Cardiac muscle cell (in vitro differentiated cells and primary cell): ENCODE measurements around the gene MEGF8. TPM values are rescaled to one million over a fixed set of nuclear protein-coding genes. Genes with fewer than 3 reads are reported as not detected.
"Not testable (repeated sequence)": the region's sequence is repeated elsewhere in the genome, so short reads cannot be mapped to it uniquely, and the experiment has no call there.

ENCODE experiments used
- DNase-seq, 2 donors: peaks; one replicate each; pipeline versions ENCODE4 v3.0.0 to v3.0.0-alpha.2; 2010 to 2017; ENCODE audit warnings: low read depth in 1 of 2, low spot score in 1 of 2
- H3K27ac ChIP-seq: fragments of 200-600 bp; sonication (generic); 2 replicates; pipeline ENCODE4 v1.5.1; 2016
- H3K27me3 ChIP-seq: fragments of 200-600 bp; sonication (generic); 2 replicates; pipeline ENCODE4 v1.6.0; 2016; ENCODE audit warnings: control low read depth
- H3K36me3 ChIP-seq: fragments of 200-600 bp; sonication (generic); 2 replicates; pipeline ENCODE4 v1.5.1; 2016; ENCODE audit warnings: control low read depth
- H3K4me1 ChIP-seq: fragments of 200-600 bp; sonication (generic); 2 replicates; pipeline ENCODE4 v1.8.1; 2017; ENCODE audit warnings: low read depth, mild to moderate bottlenecking, mixed run types
- H3K4me3 ChIP-seq: fragments of 200-600 bp; sonication (generic); 2 replicates; pipeline ENCODE4 v1.5.1; 2016; ENCODE audit warnings: mild to moderate bottlenecking
- H3K9me3 ChIP-seq: fragments of 200-600 bp; sonication (generic); 2 replicates; pipeline ENCODE4 v1.5.1; 2017; ENCODE audit warnings: low read depth, mild to moderate bottlenecking, control low read depth
- CTCF ChIP-seq: IDR thresholded peaks from 2 replicates; pipeline ENCODE4 v1.5.1; 2012; ENCODE audit warnings: low read depth, mild to moderate bottlenecking, low read length
- polyA plus RNA-seq: library from polyadenylated mRNA; unstranded; fragments of >200 nt; fragmentation: Nextera tagmentation; extraction: Ambion mirVana; gene quantifications from 2 replicates; pipeline ENCODE4 v1.2.1, GENCODE V29; 2016
- total RNA-seq: library from RNA; depleted of rRNA; stranded (reverse); fragments of >200 nt; gene quantifications from 2 replicates; pipeline ENCODE4 v1.2.3, GENCODE V29; 2016

The MEGF8 gene
- total and polyA plus RNA-seq, 2 experiments from 2014 or later: 23.9 to 102 TPM

DNA sequence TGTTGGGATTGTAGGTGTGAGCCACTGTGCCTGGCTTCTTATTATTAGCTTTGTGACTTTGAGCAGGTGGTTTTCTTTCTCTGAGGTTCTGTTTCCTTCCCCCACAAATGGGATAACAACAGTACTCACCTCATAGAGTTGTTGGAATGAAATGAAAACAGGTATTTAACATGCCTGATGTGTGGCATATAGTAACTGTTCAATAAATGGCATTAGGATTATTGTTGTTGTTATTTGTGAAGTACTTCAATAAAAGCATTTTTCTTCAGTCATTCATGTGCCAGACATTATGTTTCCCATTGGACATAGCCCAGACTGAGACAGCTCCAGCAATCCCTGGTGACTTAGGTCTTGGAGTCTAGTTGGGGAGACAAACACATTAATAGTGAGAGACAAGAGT, 1.5 kb downstream of the MEGF8 start:
- no peaks in the 10 kb centered on the region for H3K9me3 ChIP-seq
- H3K4me1 ChIP-seq: peaks cover 8% of the 10 kb centered on the region
- no peak for TF ChIP-seq CTCF
- H3K36me3 ChIP-seq: no peaks in the 10 kb centered on the region
- no peak overlapping the region for H3K27ac ChIP-seq
- peak overlapping the region; percentile 74 for H3K4me3 ChIP-seq
- H3K27me3 ChIP-seq: peaks cover 31% of the 10 kb centered on the region
- no peak for DNase-seq

DNA sequence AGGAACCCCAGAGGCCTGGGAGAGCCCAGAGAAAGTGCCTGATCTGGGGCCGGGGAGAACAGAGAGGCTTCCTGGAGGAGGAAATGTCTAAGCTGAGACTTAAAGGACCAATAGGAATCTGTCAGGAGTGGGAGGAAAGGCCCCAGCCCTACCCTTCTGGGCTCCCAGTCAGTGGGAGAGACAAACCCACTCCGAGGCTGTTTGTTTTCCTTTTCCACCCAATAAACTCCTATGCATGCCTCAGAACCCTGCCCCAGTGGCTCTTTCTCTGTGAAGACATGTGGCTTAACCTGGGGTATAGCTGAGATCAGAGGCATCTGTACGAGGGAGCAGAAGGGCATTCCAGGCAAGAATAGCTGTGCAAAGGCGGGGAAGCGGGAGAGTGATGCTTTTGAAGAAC, 1.9 kb downstream of the MEGF8 start:
- H3K9me3 ChIP-seq: no peaks in the 10 kb centered on the region
- H3K27ac ChIP-seq: no peak overlapping the region
- peaks cover 8% of the 10 kb centered on the region for H3K4me1 ChIP-seq
- peaks cover 27% of the 10 kb centered on the region for H3K27me3 ChIP-seq
- H3K36me3 ChIP-seq: no peaks in the 10 kb centered on the region
- DNase-seq: no peak
- TF ChIP-seq CTCF: no peak
- H3K4me3 ChIP-seq: no peak overlapping the region

DNA sequence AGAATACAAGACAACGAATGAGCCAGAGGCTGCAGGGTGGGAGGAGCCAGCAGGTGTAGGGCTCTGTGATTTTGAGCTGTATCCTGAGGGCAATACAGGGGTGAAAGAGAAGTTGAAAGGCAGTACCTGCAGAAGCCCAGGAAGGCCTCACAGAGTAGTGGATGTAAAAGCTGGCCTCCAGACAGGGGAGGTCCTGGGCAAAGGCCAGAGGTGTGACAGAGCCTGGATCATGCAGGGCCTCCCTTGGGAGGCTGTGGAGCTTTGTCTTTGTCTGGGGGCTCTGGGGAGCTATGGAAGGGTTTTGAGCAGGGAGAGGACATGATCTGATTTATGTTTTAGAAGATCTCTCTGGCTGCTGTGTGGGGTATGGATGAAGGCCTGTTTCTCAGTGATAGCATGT, 2.7 kb downstream of the MEGF8 start:
- no peak for DNase-seq
- peaks cover 20% of the 10 kb centered on the region for H3K27me3 ChIP-seq
- H3K36me3 ChIP-seq: no peaks in the 10 kb centered on the region
- H3K4me1 ChIP-seq: peaks cover 8% of the 10 kb centered on the region
- no peak for TF ChIP-seq CTCF
- H3K4me3 ChIP-seq: no peak overlapping the region
- no peaks in the 10 kb centered on the region for H3K9me3 ChIP-seq
- no peak overlapping the region for H3K27ac ChIP-seq

- no peak for TF ChIP-seq CTCF
- no peak overlapping the region for H3K27ac ChIP-seq
- no peak overlapping the region for H3K4me3 ChIP-seq
- H3K27me3 ChIP-seq: peaks cover 12% of the 10 kb centered on the region
- no peaks in the 10 kb centered on the region for H3K9me3 ChIP-seq
- DNase-seq: no peak
- peaks cover 8% of the 10 kb centered on the region for H3K4me1 ChIP-seq
- no peaks in the 10 kb centered on the region for H3K36me3 ChIP-seq
Observed at GRCh38 chr19:42328854-42329253, 3.4 kb downstream of the MEGF8 start.

GRCh38 chr19:42330241-42330711, 4.8 kb downstream of the MEGF8 start:
- H3K9me3 ChIP-seq: no peaks in the 10 kb centered on the region
- H3K27me3 ChIP-seq: no peaks in the 10 kb centered on the region
- H3K27ac ChIP-seq: no peak overlapping the region

GRCh38 chr19:42331333-42331732, 5.9 kb downstream of the MEGF8 start:
- not testable (repeated sequence) for H3K9me3 ChIP-seq, H3K36me3 ChIP-seq, DNase-seq

More at GRCh38 chr19:42330241-42330711, 4.8 kb downstream of the MEGF8 start:
- DNase-seq: peak in 1 of 2 donors; percentile 55
- no peak overlapping the region for H3K4me3 ChIP-seq
- peaks cover 8% of the 10 kb centered on the region for H3K4me1 ChIP-seq
- no peak for TF ChIP-seq CTCF
- no peaks in the 10 kb centered on the region for H3K36me3 ChIP-seq

More at GRCh38 chr19:42331333-42331732, 5.9 kb downstream of the MEGF8 start:
- not testable (repeated sequence) for H3K27ac ChIP-seq, H3K4me3 ChIP-seq, H3K27me3 ChIP-seq, H3K4me1 ChIP-seq
